ENCODE measurements around the gene MKLN1. TPM values are rescaled to one million over a fixed set of nuclear protein-coding genes. Genes with fewer than 3 reads are reported as not detected.

MKLN1 gene
- total RNA-seq, 2 experiments from 2014 or later = 12.1 to 56.6 TPM

- H3K27ac ChIP-seq (ENCODE audit: low read depth, low read length, poor library complexity, severe bottlenecking) = no peak overlapping the region
- ChIA-PET POLR2A (no interaction called here), CTCF (ENCODE audit: unreplicated experiment) (no interaction called here)
- H3K9me2 ChIP-seq (ENCODE audit: insufficient read depth, low read length) = no peaks in the 10 kb centered on the region
- no peak for DNase-seq (ENCODE audit: low spot score)
- TF ChIP-seq CTCF (conservative IDR thresholded peaks at IDR 0.05; ENCODE audit: low read length) = no peak
- no TSS peak for BruUV-seq (replicated peaks)
- no peak overlapping the region for H3K4me2 ChIP-seq (ENCODE audit: low read length)
- H3K4me1 ChIP-seq (ENCODE audit: insufficient read depth, low read length, poor library complexity, severe bottlenecking) = no peaks in the 10 kb centered on the region
- H2AFZ ChIP-seq (ENCODE audit: low read length) = no peak overlapping the region
- intact Hi-C loops (cut with micrococcal nuclease; ENCODE audit: unreplicated experiment) = no loop called here
- no peaks in the 10 kb centered on the region for H4K20me1 ChIP-seq (ENCODE audit: insufficient read depth, low read length)
- H3K4me3 ChIP-seq (ENCODE audit: low read depth, low read length, poor library complexity, severe bottlenecking) = no peak overlapping the region
- H3K9me3 ChIP-seq (ENCODE audit: low read length) = no peaks in the 10 kb centered on the region
- H3K36me3 ChIP-seq (ENCODE audit: insufficient read depth, low read length) = no peaks in the 10 kb centered on the region
- no peaks in the 10 kb centered on the region for H3K79me2 ChIP-seq (ENCODE audit: insufficient read depth, low read depth, low read length)
Measured at GRCh38 chr7:131525820-131526219, 198.1 kb downstream of the MKLN1 start.

GRCh38 chr7:131527456-131527855 is 199.8 kb downstream of the MKLN1 start:
- Histone ChIP-seq H2AFZ (ENCODE audit: low read length) (no peak overlapping the region), H3K4me2 (ENCODE audit: low read length) (no peak overlapping the region), H4K20me1 (ENCODE audit: insufficient read depth, low read length) (no peaks in the 10 kb centered on the region), H3K9me3 (ENCODE audit: low read length) (no peaks in the 10 kb centered on the region), H3K9me2 (ENCODE audit: insufficient read depth, low read length) (no peaks in the 10 kb centered on the region), H3K27ac (ENCODE audit: low read depth, low read length, poor library complexity, severe bottlenecking) (no peak overlapping the region), H3K36me3 (ENCODE audit: insufficient read depth, low read length) (no peaks in the 10 kb centered on the region), H3K4me3 (ENCODE audit: low read depth, low read length, poor library complexity, severe bottlenecking) (no peak overlapping the region), H3K4me1 (ENCODE audit: insufficient read depth, low read length, poor library complexity, severe bottlenecking) (no peaks in the 10 kb centered on the region), H3K79me2 (ENCODE audit: insufficient read depth, low read depth, low read length) (no peaks in the 10 kb centered on the region)
- intact Hi-C loops (cut with micrococcal nuclease; ENCODE audit: unreplicated experiment) = no loop called here
- ChIA-PET POLR2A (interaction anchor here (0.7 kb wide), 2 partner anchors 296 to 586 kb away, joined by 7 read pairs; no protein-coding TSS in a partner anchor), CTCF (ENCODE audit: unreplicated experiment) (no interaction called here)
- BruUV-seq (replicated peaks) = no TSS peak
- no peak for DNase-seq (ENCODE audit: low spot score)
- no peak for TF ChIP-seq CTCF (conservative IDR thresholded peaks at IDR 0.05; ENCODE audit: low read length)
- TF ChIP-seq EZH2phosphoT487 (IDR thresholded peaks at IDR 0.05; ENCODE audit: borderline replicate concordance, low read depth, low read length) = no peak

DNA sequence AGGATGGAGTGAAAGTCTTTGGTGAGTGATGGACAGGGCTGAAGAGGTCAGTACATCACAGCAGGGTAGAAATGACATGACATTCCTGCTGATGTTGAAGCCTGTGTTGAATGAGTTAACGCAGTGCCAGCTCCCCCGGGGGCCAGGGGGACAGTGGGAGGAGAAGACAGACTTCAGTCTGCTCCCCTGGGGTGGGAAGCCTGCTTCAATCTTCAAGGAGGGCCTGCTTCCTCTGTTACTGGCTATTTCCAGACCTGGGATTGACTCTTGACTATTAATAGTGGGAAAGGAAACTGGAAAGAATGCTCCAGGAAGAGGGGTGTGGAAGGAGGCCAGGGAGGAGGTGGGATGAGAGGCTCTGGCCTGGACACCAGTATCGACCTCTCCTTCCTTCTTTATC is 201.5 kb downstream of the MKLN1 start:
- Histone ChIP-seq H3K4me2 (ENCODE audit: low read length) (no peak overlapping the region), H2AFZ (ENCODE audit: low read length) (no peak overlapping the region), H3K9me2 (ENCODE audit: insufficient read depth, low read length) (no peaks in the 10 kb centered on the region), H4K20me1 (ENCODE audit: insufficient read depth, low read length) (no peaks in the 10 kb centered on the region), H3K9me3 (ENCODE audit: low read length) (no peaks in the 10 kb centered on the region), H3K27ac (ENCODE audit: low read depth, low read length, poor library complexity, severe bottlenecking) (no peak overlapping the region), H3K4me3 (ENCODE audit: low read depth, low read length, poor library complexity, severe bottlenecking) (no peak overlapping the region), H3K4me1 (ENCODE audit: insufficient read depth, low read length, poor library complexity, severe bottlenecking) (no peaks in the 10 kb centered on the region), H3K36me3 (ENCODE audit: insufficient read depth, low read length) (no peaks in the 10 kb centered on the region), H3K79me2 (ENCODE audit: insufficient read depth, low read depth, low read length) (no peaks in the 10 kb centered on the region)
- intact Hi-C loops (cut with micrococcal nuclease; ENCODE audit: unreplicated experiment) = no loop called here
- TF ChIP-seq EZH2phosphoT487 (IDR thresholded peaks at IDR 0.05; ENCODE audit: borderline replicate concordance, low read depth, low read length) (no peak), CTCF (conservative IDR thresholded peaks at IDR 0.05; ENCODE audit: low read length) (no peak)
- BruUV-seq (replicated peaks) = no TSS peak
- DNase-seq (ENCODE audit: low spot score) = no peak
- POLR2A ChIA-PET = no interaction called here
- CTCF ChIA-PET (ENCODE audit: unreplicated experiment) = no interaction called here
